HG03558 (cell line): ENCODE results near the gene PCA3.

Experiments
- ATAC-seq: cut with Tn5 transposase; IDR thresholded peaks from one replicate; pipeline ENCODE4 v1.9.1; 2021; ENCODE audit warnings: moderate number of reproducible peaks; ENCODE audit not compliant: unreplicated experiment; ENCODE audit errors: extremely low read depth

The PCA3 gene

DNA sequence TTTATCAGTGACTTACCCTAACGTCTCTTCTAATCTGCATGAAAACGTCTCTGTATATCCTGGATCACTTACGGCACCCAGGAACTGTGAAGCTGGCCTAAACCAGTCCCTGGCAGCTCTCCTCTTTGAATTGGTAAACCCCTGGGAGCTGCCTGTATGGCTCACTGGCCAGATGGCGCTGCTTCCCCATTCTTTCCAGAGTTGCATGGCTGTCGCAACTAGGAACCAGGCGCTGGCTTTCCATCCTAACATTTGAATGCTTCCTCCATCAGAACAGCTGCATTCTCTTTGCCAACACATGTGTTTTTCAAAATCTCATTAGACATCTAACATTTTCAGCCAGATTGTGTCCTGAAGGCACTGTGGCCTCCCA is 8.0 kb upstream of the PCA3 start:
- ATAC-seq: no peak

DNA sequence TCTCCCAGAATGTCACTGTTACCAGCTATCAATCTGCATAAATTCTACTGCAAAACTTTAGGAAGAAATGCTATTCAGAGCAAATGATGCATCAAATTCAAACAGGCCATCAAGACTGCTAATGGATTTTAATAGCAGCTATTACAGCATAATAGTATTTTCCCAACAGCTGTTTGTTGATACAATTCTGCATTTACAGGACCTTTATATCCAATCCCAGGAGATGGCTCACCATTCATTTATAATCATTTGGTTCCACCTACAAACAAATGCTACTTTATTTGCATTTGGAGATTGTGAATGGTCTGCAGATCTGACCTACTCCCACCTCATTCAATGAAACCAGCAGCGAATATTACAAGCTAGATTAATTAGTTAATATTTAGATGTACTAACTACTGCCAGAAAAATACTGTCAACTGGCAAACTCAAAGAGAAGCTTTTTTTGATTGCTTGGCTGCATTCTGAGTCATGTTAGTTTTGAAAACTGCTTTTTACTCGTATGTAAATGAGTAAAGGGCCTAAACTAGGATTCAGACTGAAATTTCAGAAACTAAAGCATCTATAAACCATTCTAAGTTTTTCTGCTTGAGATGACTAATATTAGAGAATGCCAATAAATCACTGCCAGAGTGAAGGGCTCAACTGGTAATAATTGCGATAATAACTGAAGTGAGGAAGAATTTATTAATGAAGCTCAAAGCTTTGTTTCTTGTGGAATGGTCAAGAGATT is 7.1 kb upstream of the PCA3 start:
- ATAC-seq: peak; percentile 32

DNA sequence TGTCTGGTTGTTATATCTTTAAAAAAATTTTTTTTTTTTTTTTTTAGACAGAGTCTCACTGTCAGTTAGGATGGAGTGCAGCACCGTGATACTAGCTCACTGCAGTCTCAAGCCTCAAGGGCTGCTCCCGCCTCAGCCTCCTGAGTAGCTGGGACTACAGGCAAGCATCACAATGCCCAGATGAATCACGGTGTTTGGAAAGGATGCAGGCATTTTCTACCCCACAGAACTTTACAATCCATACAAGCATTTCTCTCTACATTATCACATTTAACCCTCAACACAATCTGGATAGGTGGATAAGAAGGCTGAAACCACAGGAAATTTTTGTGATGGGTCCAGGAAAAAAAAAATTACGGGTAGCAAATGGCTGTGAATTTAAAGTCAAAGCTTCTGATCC is 5.8 kb upstream of the PCA3 start:
- ATAC-seq: no peak

DNA sequence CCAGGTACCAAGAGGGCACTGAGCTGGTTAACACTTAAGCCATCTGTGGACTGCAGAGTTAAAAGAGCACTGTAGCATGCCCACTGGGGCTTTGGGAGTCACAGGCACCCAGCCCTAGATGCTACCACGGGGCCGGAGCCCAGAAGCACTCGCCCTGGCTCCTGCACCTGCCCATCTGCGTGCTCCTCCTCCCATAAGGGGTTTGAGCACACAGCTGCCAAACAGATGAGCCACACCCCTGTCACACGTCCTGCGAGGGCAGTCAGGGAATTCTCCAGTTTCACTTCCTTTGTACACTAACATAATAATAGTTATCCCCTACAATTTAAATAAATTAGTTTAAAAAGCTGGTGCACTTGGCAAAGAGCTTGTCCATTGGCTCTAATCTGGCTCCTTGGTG is 4.5 kb upstream of the PCA3 start:
- no peak for ATAC-seq

DNA sequence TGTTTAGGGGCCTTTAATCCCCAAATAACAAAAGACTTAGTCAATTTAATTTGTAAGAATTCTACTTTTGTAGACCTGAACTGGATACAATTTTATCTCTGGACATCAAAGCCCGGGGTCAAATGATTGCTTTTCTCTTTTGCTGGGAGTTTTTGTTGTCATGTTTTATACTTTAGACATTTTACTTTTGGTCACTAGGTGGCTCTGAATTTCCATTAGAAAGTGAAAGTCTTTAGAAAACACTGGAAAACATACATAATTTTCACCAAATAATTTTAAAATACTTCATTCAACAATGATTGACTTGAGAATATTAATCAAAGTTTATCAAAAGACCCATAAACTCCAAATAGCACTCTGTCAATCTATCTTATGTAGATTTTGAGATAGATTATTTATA is 2.8 kb upstream of the PCA3 start:
- ATAC-seq: no peak

DNA sequence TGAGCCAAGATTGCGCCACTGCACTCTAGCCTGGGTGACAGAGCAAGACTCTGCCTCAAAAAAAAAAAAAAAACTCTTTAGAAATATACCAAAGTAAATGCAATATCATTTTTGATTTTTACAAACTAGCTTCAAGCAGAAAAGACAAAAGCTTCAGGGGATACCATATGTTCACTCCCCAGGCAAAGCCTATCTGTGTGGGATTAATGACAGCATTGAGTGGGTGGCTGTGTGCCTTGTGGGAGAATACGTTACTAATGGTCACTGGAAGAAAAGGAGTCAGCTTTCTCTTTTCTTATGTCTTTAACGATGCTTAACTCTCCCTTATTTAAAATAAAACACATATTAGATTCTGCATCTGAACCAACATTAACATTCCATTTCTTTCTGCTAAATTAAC is 1.9 kb downstream of the PCA3 start:
- ATAC-seq: no peak

DNA sequence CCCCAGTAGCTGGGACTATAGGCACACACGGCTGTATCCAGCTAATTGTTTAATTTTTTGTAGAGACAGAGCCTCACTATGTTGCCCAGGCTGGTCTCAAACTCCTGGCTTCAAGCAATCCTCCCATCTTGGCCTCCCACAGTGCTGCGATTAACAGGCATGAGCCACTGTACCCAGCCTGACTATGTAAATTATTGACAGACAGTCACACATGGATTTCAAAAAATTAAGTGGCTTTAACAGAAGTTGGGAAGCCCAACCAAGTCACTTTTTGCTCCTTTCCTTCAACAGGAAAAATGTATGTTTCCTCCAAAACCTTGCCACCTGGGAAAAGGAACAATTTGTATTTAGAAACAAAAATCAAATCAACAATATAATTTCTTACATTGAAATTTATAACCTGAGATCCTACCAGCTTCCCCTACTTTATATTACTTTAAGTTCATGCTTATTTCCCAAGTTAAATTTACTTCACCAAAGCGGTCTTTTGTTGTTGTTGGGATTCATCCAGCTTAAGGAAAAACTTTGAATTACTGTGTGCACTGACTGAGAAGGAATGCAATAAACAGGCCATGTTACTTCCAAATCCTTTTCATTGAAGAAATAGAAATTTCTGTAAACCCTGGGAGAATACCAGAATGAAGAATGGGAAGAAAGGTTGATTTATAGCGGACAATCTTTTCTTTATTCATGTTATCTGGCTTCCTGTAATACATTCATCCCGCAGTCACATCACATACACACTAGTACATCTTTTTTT is 8.6 kb downstream of the PCA3 start:
- ATAC-seq: no peak

DNA sequence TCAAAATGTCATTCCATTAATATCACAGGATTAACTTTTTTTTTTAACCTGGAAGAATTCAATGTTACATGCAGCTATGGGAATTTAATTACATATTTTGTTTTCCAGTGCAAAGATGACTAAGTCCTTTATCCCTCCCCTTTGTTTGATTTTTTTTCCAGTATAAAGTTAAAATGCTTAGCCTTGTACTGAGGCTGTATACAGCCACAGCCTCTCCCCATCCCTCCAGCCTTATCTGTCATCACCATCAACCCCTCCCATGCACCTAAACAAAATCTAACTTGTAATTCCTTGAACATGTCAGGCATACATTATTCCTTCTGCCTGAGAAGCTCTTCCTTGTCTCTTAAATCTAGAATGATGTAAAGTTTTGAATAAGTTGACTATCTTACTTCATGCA is 20.6 kb downstream of the PCA3 start:
- ATAC-seq: no peak

DNA sequence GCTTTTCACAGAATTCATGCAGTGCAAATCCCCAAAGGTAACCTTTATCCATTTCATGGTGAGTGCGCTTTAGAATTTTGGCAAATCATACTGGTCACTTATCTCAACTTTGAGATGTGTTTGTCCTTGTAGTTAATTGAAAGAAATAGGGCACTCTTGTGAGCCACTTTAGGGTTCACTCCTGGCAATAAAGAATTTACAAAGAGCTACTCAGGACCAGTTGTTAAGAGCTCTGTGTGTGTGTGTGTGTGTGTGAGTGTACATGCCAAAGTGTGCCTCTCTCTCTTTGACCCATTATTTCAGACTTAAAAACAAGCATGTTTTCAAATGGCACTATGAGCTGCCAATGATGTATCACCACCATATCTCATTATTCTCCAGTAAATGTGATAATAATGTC is 21.3 kb downstream of the PCA3 start:
- no peak for ATAC-seq

DNA sequence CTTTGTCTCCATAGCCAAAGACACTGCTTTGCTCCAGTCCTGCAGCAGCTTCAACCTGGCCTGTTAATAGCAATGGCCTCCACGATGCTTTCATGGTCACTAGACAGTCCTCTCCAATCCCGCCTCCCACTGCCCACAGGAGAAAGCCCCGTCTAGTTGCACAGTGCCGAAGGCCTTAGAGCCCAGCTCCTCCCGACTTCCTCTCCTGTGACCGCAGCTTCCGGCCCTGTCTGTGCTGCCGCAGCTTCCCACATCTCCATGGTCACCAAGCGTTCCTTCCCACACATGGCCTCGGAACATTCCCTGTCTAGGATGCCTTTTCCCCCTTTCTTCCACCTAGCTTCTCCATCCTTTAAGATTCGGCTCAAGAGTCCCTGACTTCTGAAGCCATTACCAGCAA is 23.4 kb downstream of the PCA3 start:
- ATAC-seq: no peak

DNA sequence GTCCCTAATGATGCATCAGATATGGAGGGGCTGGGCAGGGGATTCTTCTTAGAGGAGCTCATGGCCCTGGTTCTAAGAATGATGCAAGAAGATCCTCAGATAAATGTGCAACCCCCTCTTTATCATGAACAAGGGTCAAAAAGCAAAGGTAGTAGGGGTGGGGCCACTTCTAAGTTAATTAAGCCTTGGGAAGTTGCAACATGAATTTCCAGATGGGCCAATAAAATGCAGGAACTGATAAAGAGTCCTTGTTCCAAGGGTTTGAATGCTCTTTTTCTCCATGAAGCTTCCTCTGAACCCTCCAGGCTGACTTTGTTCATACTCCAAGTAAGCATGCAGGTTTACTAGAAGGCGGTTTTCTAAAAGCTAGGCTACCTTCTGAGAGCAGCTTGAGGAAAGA is 25.6 kb downstream of the PCA3 start:
- no peak for ATAC-seq

DNA sequence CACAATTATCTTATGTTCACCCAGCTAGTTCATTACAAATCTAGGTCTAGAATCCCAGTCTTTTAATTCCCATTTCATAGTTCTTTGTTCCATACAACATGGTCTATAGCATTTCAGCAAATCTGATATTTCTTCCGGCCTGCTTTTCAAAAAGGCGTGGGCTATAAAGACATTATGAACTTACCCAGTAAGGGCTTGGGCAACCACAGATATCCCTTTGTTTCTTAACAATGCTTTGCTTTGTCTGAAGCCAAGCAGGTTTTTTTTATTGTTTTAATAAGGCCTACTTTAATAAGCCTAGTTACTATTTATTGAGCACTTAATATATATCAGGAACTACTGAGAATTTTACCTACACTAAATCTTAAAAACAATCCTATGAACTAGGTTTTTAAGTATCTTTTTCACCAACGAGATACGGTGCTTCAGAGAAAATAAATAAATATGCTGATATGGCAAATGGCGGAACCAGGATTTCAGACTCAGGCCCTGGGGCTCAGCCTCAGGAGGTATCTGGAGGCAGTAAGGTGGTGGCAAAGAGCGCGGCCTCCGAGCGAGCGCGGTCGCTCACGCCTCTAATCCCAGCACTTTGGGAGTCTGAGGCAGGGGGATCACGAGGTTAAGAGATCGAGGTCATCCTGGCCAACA is 29.7 kb downstream of the PCA3 start:
- ATAC-seq: no peak

DNA sequence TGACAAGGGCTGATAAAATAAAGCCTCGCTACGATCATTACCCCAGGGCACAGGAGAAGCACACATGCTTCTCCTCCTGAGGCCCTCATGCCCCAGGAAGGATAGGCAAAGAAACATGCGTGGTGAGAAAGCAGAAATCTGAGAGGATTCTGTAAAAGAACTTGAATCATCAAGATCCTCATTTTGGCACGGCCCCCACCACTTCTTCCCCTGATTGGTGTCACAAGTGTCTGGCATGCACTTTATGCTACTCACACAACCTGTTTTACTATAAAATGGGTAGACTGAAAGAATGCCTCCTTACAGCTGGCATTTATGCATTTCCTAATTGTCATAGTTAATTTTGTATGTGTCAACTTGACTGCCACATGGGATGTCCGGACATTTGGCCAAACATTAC is 32.1 kb downstream of the PCA3 start:
- no peak for ATAC-seq

DNA sequence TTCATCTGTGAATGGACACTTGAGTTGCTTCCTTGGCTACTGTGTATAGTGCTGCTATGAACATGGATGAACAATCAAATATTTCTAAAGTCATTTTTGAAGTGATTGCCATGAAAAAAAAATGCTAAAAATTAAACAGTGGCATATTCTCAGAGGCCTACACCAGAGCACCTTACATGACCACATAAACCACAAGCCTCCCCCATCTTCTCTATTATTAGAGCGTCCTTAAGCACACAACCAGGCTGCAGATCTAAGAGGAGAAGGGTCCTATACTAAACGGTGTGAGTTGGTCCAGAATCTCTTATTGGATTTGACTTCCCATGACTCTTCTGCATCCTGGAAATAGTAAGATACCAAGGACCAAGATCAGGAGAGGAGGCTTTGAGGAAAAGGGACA is 34.3 kb downstream of the PCA3 start:
- ATAC-seq: no peak

DNA sequence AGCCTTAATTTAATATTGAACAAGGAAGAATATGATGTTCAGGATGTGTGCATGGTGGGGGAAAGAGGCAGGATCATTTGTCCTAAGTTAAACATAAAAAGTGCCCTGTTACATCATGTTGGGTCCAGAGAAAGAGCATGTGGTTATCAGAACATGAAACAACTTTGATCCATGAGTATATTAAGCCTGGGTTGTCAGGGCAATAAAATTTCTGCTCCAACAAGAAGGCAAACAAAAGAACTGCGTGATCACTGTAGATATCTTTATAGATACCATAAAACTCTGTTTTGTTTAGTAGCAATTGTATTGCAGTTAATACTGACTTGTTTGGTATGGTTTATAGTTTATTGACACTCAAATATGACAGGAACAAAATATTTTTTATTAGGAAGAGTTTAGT is 35.2 kb downstream of the PCA3 start:
- ATAC-seq: no peak

DNA sequence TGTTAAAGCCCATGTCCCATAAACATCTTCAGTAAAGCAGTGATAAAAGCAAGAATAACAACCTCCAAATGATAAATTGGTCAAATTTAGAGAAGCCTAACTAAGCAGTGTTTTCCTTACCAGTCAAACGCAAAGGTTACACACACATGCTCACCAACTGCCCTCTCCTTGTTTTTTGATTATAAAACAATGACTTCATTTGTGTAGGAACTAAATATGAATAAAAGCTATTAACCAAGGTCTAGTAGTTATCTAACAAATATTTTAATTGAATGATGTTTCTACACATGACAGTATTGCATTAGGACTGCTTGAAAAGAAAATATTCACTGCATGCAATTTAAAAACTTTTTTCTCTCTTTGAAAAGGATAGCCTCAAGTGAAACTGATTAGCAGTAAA is 36.7 kb downstream of the PCA3 start:
- ATAC-seq: no peak

DNA sequence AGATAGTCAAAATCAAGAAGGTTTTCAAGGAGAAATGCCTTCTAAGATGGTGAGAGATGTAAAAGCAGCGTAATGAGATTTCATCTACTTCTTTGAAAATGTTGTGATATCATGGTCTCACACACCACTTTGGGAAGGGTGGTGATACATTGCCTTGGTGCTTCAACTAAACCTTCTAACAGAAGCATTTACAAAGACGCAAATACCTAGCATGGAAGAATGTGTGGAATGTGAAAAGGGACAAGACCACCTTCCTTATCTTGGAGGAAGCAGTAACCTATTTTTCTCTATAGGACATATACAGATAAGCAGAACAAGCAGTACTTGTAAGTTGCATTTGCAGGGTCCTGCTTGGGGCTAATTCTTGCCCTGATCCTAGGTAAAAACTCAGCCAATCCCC is 38.8 kb downstream of the PCA3 start:
- no peak for ATAC-seq

DNA sequence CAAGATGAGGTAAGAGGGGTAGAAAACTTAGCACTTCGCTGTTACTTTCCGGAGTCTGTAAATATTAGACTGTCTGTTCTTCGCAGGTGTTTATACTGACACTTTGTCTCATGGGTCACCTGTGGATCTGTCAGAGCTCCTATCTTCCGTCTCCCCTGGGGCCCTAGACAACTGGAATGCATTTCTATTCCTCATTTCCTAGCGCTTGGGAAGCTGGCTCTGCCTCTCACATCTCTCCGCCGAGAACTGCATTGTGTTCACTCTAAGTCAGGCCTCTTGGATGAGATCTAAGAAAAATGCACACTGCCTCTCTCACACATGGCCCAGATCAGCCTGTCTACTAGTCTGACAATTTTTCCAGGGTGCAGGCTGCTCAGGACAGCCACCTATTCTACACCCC is 39.5 kb downstream of the PCA3 start:
- no peak for ATAC-seq

DNA sequence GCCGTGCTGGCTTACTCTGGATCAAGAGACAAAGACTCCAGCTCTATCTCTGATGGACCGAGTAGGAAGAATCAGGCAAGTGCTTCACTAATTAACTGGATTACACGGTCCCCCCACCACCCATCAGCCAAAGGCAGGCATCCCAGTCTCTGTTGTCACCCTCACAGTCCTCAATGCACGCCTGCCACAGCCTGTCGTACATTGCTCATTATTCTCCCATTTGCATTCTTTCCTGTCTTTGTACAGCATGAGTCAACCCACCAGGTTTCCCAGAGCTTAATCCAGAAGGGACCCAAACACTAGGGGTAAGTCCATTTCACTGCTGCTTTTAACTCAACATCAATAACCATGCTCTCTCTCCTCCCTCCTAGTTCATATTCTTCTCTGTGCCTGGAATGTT is 44.4 kb downstream of the PCA3 start:
- no peak for ATAC-seq

DNA sequence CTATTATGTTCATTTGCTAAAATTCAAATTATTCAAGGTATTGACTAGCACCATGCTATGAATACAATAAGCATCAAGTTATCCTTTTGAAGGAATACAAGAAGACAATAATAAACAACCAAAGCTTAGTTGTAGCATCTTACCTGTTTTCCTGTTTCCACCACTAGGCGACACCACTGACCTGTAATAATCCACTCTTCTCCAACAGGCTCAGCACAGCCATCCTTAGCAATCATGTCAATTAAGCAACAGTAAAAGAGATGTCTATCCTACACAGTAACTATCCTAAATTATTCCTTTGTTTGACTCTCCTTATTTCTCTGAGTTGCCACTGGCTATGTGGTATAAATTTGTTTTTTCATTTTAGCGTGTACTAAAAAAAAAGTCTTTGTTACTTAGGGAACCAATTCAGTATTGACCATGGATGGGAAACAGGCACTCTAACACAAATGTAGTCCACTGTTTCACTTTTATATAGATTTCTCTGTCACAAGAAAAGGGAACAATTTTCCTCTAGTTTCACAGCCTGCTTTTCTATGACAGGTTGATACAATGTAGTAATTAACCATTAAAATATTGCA is 46.2 kb downstream of the PCA3 start:
- ATAC-seq: no peak

DNA sequence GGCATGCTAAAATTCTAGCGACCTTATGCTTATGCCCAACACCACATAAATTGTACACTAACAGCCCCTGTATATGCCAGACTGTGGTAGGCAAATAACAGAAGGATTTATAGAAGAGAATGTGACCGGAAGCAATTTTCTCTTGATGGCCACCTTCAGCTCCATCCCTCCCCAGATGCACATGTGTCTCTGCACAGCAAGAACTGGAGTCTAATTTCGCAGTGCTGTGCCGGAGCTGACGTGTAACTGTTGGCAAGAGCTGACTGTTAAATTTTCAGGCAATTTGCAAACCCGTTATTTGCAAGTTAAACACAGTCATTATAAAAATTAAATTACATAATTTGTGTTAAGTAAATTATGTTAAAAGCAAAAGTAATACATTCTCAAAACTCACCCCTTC is 48.4 kb downstream of the PCA3 start:
- ATAC-seq: no peak
